Measurements from ENCODE around the gene DCAKD. TPM values are rescaled to one million over a fixed set of nuclear protein-coding genes. Genes with fewer than 3 reads are reported as not detected.

The DCAKD gene
- total RNA-seq, 1 donor from 2014 or later, result 25.9 TPM

GRCh38 chr17:45040459-45040858 lies 11.0 kb downstream of the DCAKD start:
- Histone ChIP-seq H3K9me3 (replicated peaks) (no peaks in the 10 kb centered on the region), H3K27ac (replicated peaks) (no peak overlapping the region), H3K4me1 (peaks cover 62% of the 10 kb centered on the region), H3K27me3 (ENCODE audit: low read depth) (no peaks in the 10 kb centered on the region), H3K36me3 (no peaks in the 10 kb centered on the region), H3K4me3 (no peak overlapping the region)
- intact Hi-C loops (cut with micrococcal nuclease), result no loop called here
- TF ChIP-seq CTCF (IDR thresholded peaks at IDR 0.05; ENCODE audit: borderline replicate concordance), result no peak
- no peak for DNase-seq

- Histone ChIP-seq H3K36me3 (peaks cover 8% of the 10 kb centered on the region), H3K27ac (replicated peaks) (peak overlapping the region; percentile 22), H3K27me3 (ENCODE audit: low read depth) (no peaks in the 10 kb centered on the region), H3K4me1 (peaks cover 47% of the 10 kb centered on the region), H3K4me3 (no peak overlapping the region), H3K9me3 (replicated peaks) (no peaks in the 10 kb centered on the region)
- intact Hi-C loops (cut with micrococcal nuclease), result no loop called here
- TF ChIP-seq CTCF (IDR thresholded peaks at IDR 0.05; ENCODE audit: borderline replicate concordance), result no peak
- DNase-seq, result no peak
Observed at GRCh38 chr17:45038728-45039634, 12.5 kb downstream of the DCAKD start.

DNA sequence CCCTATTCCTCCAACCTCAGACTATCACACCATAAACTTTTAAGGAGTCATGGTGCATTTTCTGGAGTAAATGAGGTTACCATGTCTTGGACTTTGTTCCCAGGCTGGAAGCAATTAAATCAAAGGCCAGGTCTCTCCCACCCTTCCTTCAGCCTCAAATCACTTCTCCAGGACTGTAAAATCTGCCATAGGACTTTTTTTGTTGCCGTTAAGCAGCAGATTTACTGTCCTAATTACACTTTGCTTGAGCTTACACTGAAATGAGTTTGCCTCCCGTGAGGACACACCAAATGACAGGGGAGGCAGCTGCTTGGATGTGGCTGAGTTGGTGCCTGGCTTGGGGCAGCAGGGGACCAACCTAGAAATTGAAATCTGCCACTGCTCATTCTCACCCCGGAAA lies 14.7 kb downstream of the DCAKD start:
- DNase-seq, result no peak
- Histone ChIP-seq H3K4me3 (no peak overlapping the region), H3K27me3 (ENCODE audit: low read depth) (no peaks in the 10 kb centered on the region), H3K9me3 (replicated peaks) (no peaks in the 10 kb centered on the region), H3K36me3 (peaks cover 31% of the 10 kb centered on the region), H3K4me1 (peaks cover 30% of the 10 kb centered on the region), H3K27ac (replicated peaks) (no peak overlapping the region)
- TF ChIP-seq CTCF (IDR thresholded peaks at IDR 0.05; ENCODE audit: borderline replicate concordance), result no peak
- intact Hi-C loops (cut with micrococcal nuclease), result no loop called here

DNA sequence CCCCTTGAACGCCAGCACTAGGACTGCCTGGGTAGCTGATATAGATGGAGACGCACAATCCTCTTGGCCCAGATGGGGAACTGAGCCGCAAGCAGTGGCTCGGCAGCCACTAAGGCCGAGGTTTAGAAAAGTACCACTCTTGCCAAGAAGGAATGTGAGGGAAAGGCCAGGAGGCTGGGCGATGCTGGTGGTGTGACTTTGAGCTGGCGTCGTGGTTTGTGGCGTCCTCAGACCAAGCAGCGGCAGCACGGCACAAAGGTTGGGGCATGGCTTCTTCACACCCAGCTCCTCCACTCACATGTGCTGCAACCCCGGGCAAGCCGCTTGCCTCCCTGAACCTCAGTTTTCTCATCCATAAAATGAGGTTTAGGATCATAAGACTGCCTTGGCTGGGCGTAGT lies 15.6 kb downstream of the DCAKD start:
- H3K9me3 ChIP-seq (replicated peaks), result no peaks in the 10 kb centered on the region
- peaks cover 39% of the 10 kb centered on the region for H3K36me3 ChIP-seq
- intact Hi-C loops (cut with micrococcal nuclease), result no loop called here
- H3K4me1 ChIP-seq, result peaks cover 30% of the 10 kb centered on the region
- no peak overlapping the region for H3K27ac ChIP-seq (replicated peaks)
- H3K27me3 ChIP-seq (ENCODE audit: low read depth), result no peaks in the 10 kb centered on the region
- H3K4me3 ChIP-seq, result no peak overlapping the region
- TF ChIP-seq CTCF (IDR thresholded peaks at IDR 0.05; ENCODE audit: borderline replicate concordance), result no peak
- DNase-seq, result no peak

GRCh38 chr17:45034599-45034998 lies 16.8 kb downstream of the DCAKD start:
- Histone ChIP-seq H3K9me3 (replicated peaks) (no peaks in the 10 kb centered on the region), H3K4me3 (no peak overlapping the region), H3K27me3 (ENCODE audit: low read depth) (no peaks in the 10 kb centered on the region), H3K27ac (replicated peaks) (no peak overlapping the region), H3K4me1 (peaks cover 21% of the 10 kb centered on the region), H3K36me3 (peaks cover 52% of the 10 kb centered on the region)
- intact Hi-C loops (cut with micrococcal nuclease), result no loop called here
- no peak for DNase-seq
- TF ChIP-seq CTCF (IDR thresholded peaks at IDR 0.05; ENCODE audit: borderline replicate concordance), result no peak
